ENCODE data around the gene MORN3. TPM values are rescaled to one million over a fixed set of nuclear protein-coding genes. Genes with fewer than 3 reads are reported as not detected.
"Not testable (repeated sequence)": the region's sequence is repeated elsewhere in the genome, so short reads cannot be mapped to it uniquely, and the experiment has no call there.

The MORN3 gene
- total RNA-seq, 1 donor from 2014 or later = 0.41 TPM

- Mint-ChIP-seq H3K27me3 (ENCODE audit: insufficient read depth) (peaks cover 14% of the 10 kb centered on the region), H3K36me3 (ENCODE audit: low read depth) (no peaks in the 10 kb centered on the region), H3K4me1 (ENCODE audit: low read depth) (peaks cover 11% of the 10 kb centered on the region), H3K27ac (no peak overlapping the region), H3K9me3 (no peaks in the 10 kb centered on the region), H3K4me3 (no peak overlapping the region)
- no peak for DNase-seq (ENCODE audit: low spot score)
- intact Hi-C loops (cut with micrococcal nuclease) = no loop called here
These were observed 39.0 kb upstream of the MORN3 start for GRCh38 chr12:121708313-121709063.

GRCh38 chr12:121705514-121705913 is 36.1 kb upstream of the MORN3 start:
- Mint-ChIP-seq H3K4me3 (no peak overlapping the region), H3K36me3 (ENCODE audit: low read depth) (no peaks in the 10 kb centered on the region), H3K27me3 (ENCODE audit: insufficient read depth) (peaks cover 15% of the 10 kb centered on the region), H3K9me3 (no peaks in the 10 kb centered on the region), H3K4me1 (ENCODE audit: low read depth) (no peaks in the 10 kb centered on the region), H3K27ac (no peak overlapping the region)
- intact Hi-C loops (cut with micrococcal nuclease) = no loop called here
- no peak for DNase-seq (ENCODE audit: low spot score)

GRCh38 chr12:121702944-121703343 is 33.5 kb upstream of the MORN3 start:
- no peaks in the 10 kb centered on the region for H3K4me1 Mint-ChIP-seq (ENCODE audit: low read depth)
- H3K36me3 Mint-ChIP-seq (ENCODE audit: low read depth) = no peaks in the 10 kb centered on the region

GRCh38 chr12:121701667-121702277 is 32.3 kb upstream of the MORN3 start:
- H3K9me3 Mint-ChIP-seq = no peaks in the 10 kb centered on the region
- H3K27ac Mint-ChIP-seq = no peak overlapping the region
- H3K4me3 Mint-ChIP-seq = no peak overlapping the region
- H3K4me1 Mint-ChIP-seq (ENCODE audit: low read depth) = no peaks in the 10 kb centered on the region
- H3K27me3 Mint-ChIP-seq (ENCODE audit: insufficient read depth) = peaks cover 16% of the 10 kb centered on the region
- H3K36me3 Mint-ChIP-seq (ENCODE audit: low read depth) = no peaks in the 10 kb centered on the region
- no peak for DNase-seq (ENCODE audit: low spot score)
- intact Hi-C loops (cut with micrococcal nuclease) = no loop called here

More at GRCh38 chr12:121702944-121703343, 33.5 kb upstream of the MORN3 start:
- H3K4me3 Mint-ChIP-seq = no peak overlapping the region
- no peak for DNase-seq (ENCODE audit: low spot score)
- no peaks in the 10 kb centered on the region for H3K9me3 Mint-ChIP-seq
- no peak overlapping the region for H3K27ac Mint-ChIP-seq
- peaks cover 16% of the 10 kb centered on the region for H3K27me3 Mint-ChIP-seq (ENCODE audit: insufficient read depth)
- intact Hi-C loops (cut with micrococcal nuclease) = no loop called here

GRCh38 chr12:121697861-121698260 is 28.4 kb upstream of the MORN3 start:
- intact Hi-C loops (cut with micrococcal nuclease) = loop anchor here (1.0 kb wide), 4 partner anchors 75 to 190 kb away; partner anchors contain the start of gene PSMD9
- not testable (repeated sequence) for H3K27ac Mint-ChIP-seq; H3K4me3 Mint-ChIP-seq; DNase-seq (ENCODE audit: low spot score); H3K9me3 Mint-ChIP-seq; H3K4me1 Mint-ChIP-seq (ENCODE audit: low read depth); H3K36me3 Mint-ChIP-seq (ENCODE audit: low read depth)
- H3K27me3 Mint-ChIP-seq (ENCODE audit: insufficient read depth) = peaks cover 10% of the 10 kb centered on the region

GRCh38 chr12:121697093-121697698 is 27.7 kb upstream of the MORN3 start:
- H3K27me3 Mint-ChIP-seq (ENCODE audit: insufficient read depth) = peaks cover 10% of the 10 kb centered on the region
- H3K4me3 Mint-ChIP-seq = no peak overlapping the region
- H3K4me1 Mint-ChIP-seq (ENCODE audit: low read depth) = no peaks in the 10 kb centered on the region
- DNase-seq (ENCODE audit: low spot score) = peak; percentile 24
- intact Hi-C loops (cut with micrococcal nuclease) = loop anchor here (1.0 kb wide), 4 partner anchors 76 to 191 kb away; partner anchors contain the start of gene PSMD9
- no peaks in the 10 kb centered on the region for H3K9me3 Mint-ChIP-seq
- no peaks in the 10 kb centered on the region for H3K36me3 Mint-ChIP-seq (ENCODE audit: low read depth)
- no peak overlapping the region for H3K27ac Mint-ChIP-seq

- H3K4me3 Mint-ChIP-seq = no peak overlapping the region
- intact Hi-C loops (cut with micrococcal nuclease) = no loop called here
- H3K9me3 Mint-ChIP-seq = no peaks in the 10 kb centered on the region
- DNase-seq (ENCODE audit: low spot score) = no peak
- H3K4me1 Mint-ChIP-seq (ENCODE audit: low read depth) = peaks cover 5% of the 10 kb centered on the region
- H3K27me3 Mint-ChIP-seq (ENCODE audit: insufficient read depth) = peaks cover 7% of the 10 kb centered on the region
- H3K27ac Mint-ChIP-seq = no peak overlapping the region
- H3K36me3 Mint-ChIP-seq (ENCODE audit: low read depth) = no peaks in the 10 kb centered on the region
These were observed 23.8 kb upstream of the MORN3 start for GRCh38 chr12:121693155-121693687.

GRCh38 chr12:121692744-121693143 is 23.3 kb upstream of the MORN3 start:
- H3K27me3 Mint-ChIP-seq (ENCODE audit: insufficient read depth); H3K36me3 Mint-ChIP-seq (ENCODE audit: low read depth); H3K4me3 Mint-ChIP-seq; H3K9me3 Mint-ChIP-seq; H3K27ac Mint-ChIP-seq; DNase-seq (ENCODE audit: low spot score); intact Hi-C loops (cut with micrococcal nuclease); H3K4me1 Mint-ChIP-seq (ENCODE audit: low read depth): not testable (repeated sequence)

GRCh38 chr12:121689430-121689829 is 20.0 kb upstream of the MORN3 start:
- H3K27me3 Mint-ChIP-seq (ENCODE audit: insufficient read depth) = peaks cover 7% of the 10 kb centered on the region
- no peak overlapping the region for H3K4me3 Mint-ChIP-seq
- no peaks in the 10 kb centered on the region for H3K36me3 Mint-ChIP-seq (ENCODE audit: low read depth)
- H3K9me3 Mint-ChIP-seq = no peaks in the 10 kb centered on the region
- H3K27ac Mint-ChIP-seq = no peak overlapping the region
- intact Hi-C loops (cut with micrococcal nuclease) = no loop called here
- peaks cover 10% of the 10 kb centered on the region for H3K4me1 Mint-ChIP-seq (ENCODE audit: low read depth)
- no peak for DNase-seq (ENCODE audit: low spot score)

GRCh38 chr12:121688966-121689365 is 19.5 kb upstream of the MORN3 start:
- no peak overlapping the region for H3K27ac Mint-ChIP-seq
- H3K4me3 Mint-ChIP-seq = no peak overlapping the region
- no peaks in the 10 kb centered on the region for H3K36me3 Mint-ChIP-seq (ENCODE audit: low read depth)
- H3K4me1 Mint-ChIP-seq (ENCODE audit: low read depth) = peaks cover 10% of the 10 kb centered on the region
- no peaks in the 10 kb centered on the region for H3K9me3 Mint-ChIP-seq
- H3K27me3 Mint-ChIP-seq (ENCODE audit: insufficient read depth) = peaks cover 7% of the 10 kb centered on the region
- DNase-seq (ENCODE audit: low spot score) = no peak
- intact Hi-C loops (cut with micrococcal nuclease) = no loop called here

GRCh38 chr12:121679661-121680197 is 10.3 kb upstream of the MORN3 start:
- H3K4me1 Mint-ChIP-seq (ENCODE audit: low read depth); H3K27me3 Mint-ChIP-seq (ENCODE audit: insufficient read depth); H3K36me3 Mint-ChIP-seq (ENCODE audit: low read depth); H3K9me3 Mint-ChIP-seq; DNase-seq (ENCODE audit: low spot score); intact Hi-C loops (cut with micrococcal nuclease); H3K27ac Mint-ChIP-seq; H3K4me3 Mint-ChIP-seq: not testable (repeated sequence)

GRCh38 chr12:121678716-121679300 is 9.4 kb upstream of the MORN3 start:
- DNase-seq (ENCODE audit: low spot score) = no peak
- H3K4me3 Mint-ChIP-seq = no peak overlapping the region

More at GRCh38 chr12:121678716-121679300, 9.4 kb upstream of the MORN3 start:
- intact Hi-C loops (cut with micrococcal nuclease) = no loop called here
- H3K27me3 Mint-ChIP-seq (ENCODE audit: insufficient read depth) = no peaks in the 10 kb centered on the region
- no peaks in the 10 kb centered on the region for H3K36me3 Mint-ChIP-seq (ENCODE audit: low read depth)
- H3K4me1 Mint-ChIP-seq (ENCODE audit: low read depth) = peaks cover 6% of the 10 kb centered on the region
- no peak overlapping the region for H3K27ac Mint-ChIP-seq
- H3K9me3 Mint-ChIP-seq = no peaks in the 10 kb centered on the region
